GM18499 (cell line): ENCODE data around the gene CENPW.

ENCODE experiments used
- ATAC-seq: cut with Tn5 transposase; IDR thresholded peaks from one replicate; pipeline ENCODE4 v1.9.1; 2021; ENCODE audit warnings: moderate number of reproducible peaks; ENCODE audit not compliant: insufficient read depth, unreplicated experiment

Gene CENPW

GRCh38 chr6:126339796-126340609, at the start of gene CENPW:
CENPW (plus strand) TSS chr6:126340115; CDS start chr6:126340274, 159 bp downstream.
- ATAC-seq: peak; percentile 77

- no peak for ATAC-seq
These were observed 45.9 kb upstream of the CENPW start for GRCh38 chr6:126293891-126294524.

- no peak for ATAC-seq
These were observed 39.8 kb upstream of the CENPW start for GRCh38 chr6:126300126-126300525.

GRCh38 chr6:126300735-126301134, 39.2 kb upstream of the CENPW start:
- ATAC-seq: peak; percentile 72

GRCh38 chr6:126302191-126302590, 37.7 kb upstream of the CENPW start:
- ATAC-seq: no peak

- ATAC-seq: no peak
These were observed 32.1 kb upstream of the CENPW start for GRCh38 chr6:126307849-126308248.

GRCh38 chr6:126308362-126308761, 31.6 kb upstream of the CENPW start:
- ATAC-seq: no peak

GRCh38 chr6:126312013-126312665, 27.8 kb upstream of the CENPW start:
- ATAC-seq: peak; percentile 63

GRCh38 chr6:126313941-126314340, 26.0 kb upstream of the CENPW start:
- no peak for ATAC-seq

- no peak for ATAC-seq
These were observed 21.1 kb upstream of the CENPW start for GRCh38 chr6:126318797-126319196.

- no peak for ATAC-seq
These were observed 6.2 kb upstream of the CENPW start for GRCh38 chr6:126333729-126334128.

GRCh38 chr6:126335210-126335609, 4.7 kb upstream of the CENPW start:
- no peak for ATAC-seq

GRCh38 chr6:126337323-126337722, 2.6 kb upstream of the CENPW start:
- no peak for ATAC-seq

- ATAC-seq: no peak
These were observed 1.2 kb downstream of the CENPW start for GRCh38 chr6:126341126-126341525.

- ATAC-seq: no peak
These were observed 4.3 kb downstream of the CENPW start for GRCh38 chr6:126344181-126344580.

GRCh38 chr6:126351960-126352359, 12.0 kb downstream of the CENPW start:
- no peak for ATAC-seq

GRCh38 chr6:126352514-126352913, 12.6 kb downstream of the CENPW start:
- ATAC-seq: no peak

- ATAC-seq: no peak
These were observed 16.6 kb downstream of the CENPW start for GRCh38 chr6:126356526-126356925.

- no peak for ATAC-seq
These were observed 20.1 kb downstream of the CENPW start for GRCh38 chr6:126359936-126360537.

- no peak for ATAC-seq
These were observed 22.0 kb downstream of the CENPW start for GRCh38 chr6:126361832-126362440.
